Transverse colon (tissue), 4 donors: ENCODE data around the gene VAV2. TPM values are rescaled to one million over a fixed set of nuclear protein-coding genes. Genes with fewer than 3 reads are reported as not detected.

Experiments used
- DNase-seq: peaks from one replicate; pipeline ENCODE4 v3.0.0-alpha.2; 2019
- H3K27ac ChIP-seq, 4 donors: fragments of 200-600 bp; sonication (generic); 2 replicates each; pipeline ENCODE4 v1.5.1; 2016 to 2018; ENCODE audit warnings: inconsistent platforms in 4 of 4
- H3K27me3 ChIP-seq: fragments of 200-600 bp; sonication (generic); 2 replicates; pipeline ENCODE4 v1.5.1; 2017; ENCODE audit warnings: inconsistent platforms
- H3K36me3 ChIP-seq, 4 donors: fragments of 200-600 bp; sonication (generic); 2 replicates each; pipeline ENCODE4 v1.5.1; 2017 to 2019; ENCODE audit warnings: inconsistent platforms in 4 of 4
- H3K4me1 ChIP-seq, 4 donors: fragments of 200-600 bp; sonication (generic); 2 replicates each; pipeline ENCODE4 v1.5.1; 2017 to 2020; ENCODE audit warnings: inconsistent platforms in 4 of 4
- H3K4me3 ChIP-seq, 4 donors: fragments of 200-600 bp; sonication (generic); 1 replicate in 1 of 4; 2 replicates in 3 of 4; pipeline versions ENCODE4 v1.5.1 to v1.6.1; 2017 to 2019; ENCODE audit warnings: inconsistent platforms in 4 of 4
- H3K9me3 ChIP-seq, 2 donors: fragments of 200-600 bp; sonication (generic); 2 replicates each; pipeline ENCODE4 v1.5.1; 2017 to 2019; ENCODE audit warnings: inconsistent platforms in 2 of 2
- EP300 ChIP-seq: sonication (generic); formaldehyde crosslinking; IDR thresholded peaks from one replicate; pipeline ENCODE4 v1.6.1; 2017; ENCODE audit warnings: antibody characterized with exemption, low read depth
- POLR2A ChIP-seq: fragments of 450-650 bp; IDR thresholded peaks from one replicate; pipeline ENCODE4 v1.6.1; 2016; ENCODE audit warnings: antibody characterized with exemption, mild to moderate bottlenecking, moderate library complexity
- POLR2AphosphoS5 ChIP-seq, 3 donors: sonication (generic); formaldehyde crosslinking; IDR thresholded peaks; one replicate each; pipeline ENCODE4 v1.6.1; 2016; ENCODE audit warnings: antibody characterized with exemption in 3 of 3
- WGBS, 2 donors: methylation state at CpG; one replicate each; pipeline ENCODE4 v1.1.5; 2018; ENCODE audit warnings: low coverage in 1 of 2; 5-methylcytosine and 5-hydroxymethylcytosine counted together
- in situ Hi-C, 4 donors: fragments of 200-750 bp; cut with MboI; loops; one replicate each; pipeline versions ENCODE4 v1.15.0 to v1.15.1; 2017; ENCODE audit warnings: low sequenced_read_pairs in 3 of 4, low pct_ligation_motif_present in 1 of 4, low pct_unique_long_range_greater_than_20kb in 1 of 4
- intact Hi-C: fragments of 100-400 bp; cut with DNase I; formaldehyde crosslinking; loops from one replicate; pipeline ENCODE4 v1.15.1; 2023; ENCODE audit warnings: low total_unique reads
- total RNA-seq, 4 donors: library from RNA; depleted of rRNA; stranded (reverse); fragments of >200 nt; gene quantifications; one replicate each; pipeline ENCODE4 v1.1.0, GENCODE V29; 2016
- TF ChIP-seq, protein P1 (sequence below), 5 experiments: fragments of 200-600 bp in 3 of 5; fragments of 450-650 bp in 2 of 5; sonication (generic) in 3 of 5; IDR thresholded peaks; 1 replicate in 2 of 5; 2 replicates in 3 of 5; pipeline ENCODE4 v1.5.1; 2016 to 2017; ENCODE audit warnings: antibody characterized with exemption in 5 of 5, inconsistent platforms in 3 of 5, mild to moderate bottlenecking in 2 of 5, moderate library complexity in 1 of 5

Gene VAV2
- total RNA-seq, 4 donors from 2014 or later = 8.2 to 52.4 (median 24.5) TPM

DNA sequence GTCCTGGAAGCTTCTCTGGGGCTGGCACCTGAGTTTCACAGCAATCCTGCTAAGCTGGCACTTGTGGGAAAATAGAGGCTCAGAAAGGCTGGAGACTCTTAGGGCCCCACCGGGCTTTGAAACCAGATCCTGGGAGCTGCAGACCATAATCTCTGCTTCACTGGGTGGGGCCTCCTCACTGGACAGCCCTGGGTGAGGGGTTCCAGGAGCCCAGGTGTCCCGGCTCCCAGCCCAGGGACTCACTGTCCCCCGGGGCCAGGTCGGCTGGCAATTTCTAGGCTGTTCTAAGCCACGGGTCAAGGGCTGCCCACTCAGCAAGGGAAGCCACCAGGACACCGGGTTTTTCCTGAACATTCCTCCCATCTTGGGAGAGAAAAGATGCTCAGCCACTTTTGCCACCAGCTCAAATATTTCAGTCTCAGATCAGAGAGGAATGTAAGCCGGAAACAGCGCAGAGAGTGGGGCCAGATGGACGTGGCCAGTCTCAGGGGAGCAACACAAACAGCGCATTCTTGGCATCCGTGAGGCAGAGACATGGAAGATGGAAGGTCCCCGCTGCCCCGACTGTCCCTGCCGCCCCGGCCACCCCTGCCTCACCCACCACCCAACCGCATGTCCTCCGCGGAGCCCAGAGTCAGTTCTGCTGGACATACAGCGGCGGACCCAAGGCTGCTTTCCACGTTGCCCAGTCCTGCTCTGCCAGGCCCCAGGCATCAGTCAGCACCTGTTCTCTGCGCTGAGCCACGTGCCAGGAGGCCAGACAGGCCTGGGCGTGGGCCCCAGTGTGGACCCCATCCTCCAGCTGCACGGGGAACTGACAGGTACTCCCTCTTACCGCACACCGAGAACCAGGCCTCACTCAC is 72.6 kb downstream of the VAV2 start:
- in situ Hi-C loops = no loop called here
- TF ChIP-seq, protein P1, sequence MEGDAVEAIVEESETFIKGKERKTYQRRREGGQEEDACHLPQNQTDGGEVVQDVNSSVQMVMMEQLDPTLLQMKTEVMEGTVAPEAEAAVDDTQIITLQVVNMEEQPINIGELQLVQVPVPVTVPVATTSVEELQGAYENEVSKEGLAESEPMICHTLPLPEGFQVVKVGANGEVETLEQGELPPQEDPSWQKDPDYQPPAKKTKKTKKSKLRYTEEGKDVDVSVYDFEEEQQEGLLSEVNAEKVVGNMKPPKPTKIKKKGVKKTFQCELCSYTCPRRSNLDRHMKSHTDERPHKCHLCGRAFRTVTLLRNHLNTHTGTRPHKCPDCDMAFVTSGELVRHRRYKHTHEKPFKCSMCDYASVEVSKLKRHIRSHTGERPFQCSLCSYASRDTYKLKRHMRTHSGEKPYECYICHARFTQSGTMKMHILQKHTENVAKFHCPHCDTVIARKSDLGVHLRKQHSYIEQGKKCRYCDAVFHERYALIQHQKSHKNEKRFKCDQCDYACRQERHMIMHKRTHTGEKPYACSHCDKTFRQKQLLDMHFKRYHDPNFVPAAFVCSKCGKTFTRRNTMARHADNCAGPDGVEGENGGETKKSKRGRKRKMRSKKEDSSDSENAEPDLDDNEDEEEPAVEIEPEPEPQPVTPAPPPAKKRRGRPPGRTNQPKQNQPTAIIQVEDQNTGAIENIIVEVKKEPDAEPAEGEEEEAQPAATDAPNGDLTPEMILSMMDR (IDR thresholded peaks at IDR 0.05) = no peak
- no peak for TF ChIP-seq POLR2A
- no peak for TF ChIP-seq EP300
- TF ChIP-seq POLR2AphosphoS5 (IDR thresholded peaks at IDR 0.05) = no peak
- DNase-seq = no peak
- Histone ChIP-seq H3K27me3 (no peaks in the 10 kb centered on the region), H3K9me3 (no peaks in the 10 kb centered on the region), H3K27ac (no peak overlapping the region), H3K36me3 (no peaks in the 10 kb centered on the region), H3K4me1 (peaks cover 0 to 11% (median 2%) of the 10 kb centered on the region in 4 donors), H3K4me3 (no peak overlapping the region)
- 81 to 100% methylated on average over 3 to 18 of the region's 27 CpGs for WGBS, 2 donors
- intact Hi-C loops = no loop called here

DNA sequence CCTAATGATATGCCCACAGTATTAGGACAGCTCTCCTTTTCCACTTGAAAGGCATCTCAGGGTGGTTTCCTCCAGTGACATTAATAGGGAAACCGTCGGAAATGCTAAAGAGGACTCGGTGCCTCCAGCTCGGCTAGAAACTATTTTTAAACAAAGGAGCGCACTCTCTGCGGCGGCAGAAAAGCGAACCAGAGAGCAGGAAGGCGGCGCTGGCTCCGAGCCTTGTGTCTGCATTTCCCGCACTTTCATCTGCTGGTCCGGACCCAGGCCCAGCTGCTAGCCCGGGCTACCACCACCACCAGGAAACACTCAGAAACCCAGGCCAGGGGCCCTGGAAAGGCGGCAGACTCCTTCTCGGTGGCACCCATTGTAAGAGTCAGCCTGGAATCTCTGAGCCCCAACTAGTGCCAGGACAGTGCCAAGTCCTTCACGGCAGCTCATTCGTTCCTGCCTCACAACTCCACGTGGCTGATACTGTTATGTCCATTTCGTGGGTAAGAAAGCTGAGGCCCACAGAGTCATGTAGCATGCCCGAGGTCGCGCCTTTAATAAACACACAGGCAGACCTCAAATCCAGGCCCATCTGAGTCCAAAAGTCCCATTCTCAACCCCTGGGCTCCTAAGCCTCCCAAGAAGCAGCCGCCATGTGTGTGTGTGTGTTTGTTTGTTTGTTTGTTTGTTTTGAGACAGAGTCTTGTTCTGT is 73.9 kb downstream of the VAV2 start:
- Histone ChIP-seq H3K36me3 (no peaks in the 10 kb centered on the region), H3K4me3 (no peak overlapping the region), H3K27ac (no peak overlapping the region), H3K27me3 (no peaks in the 10 kb centered on the region), H3K9me3 (no peaks in the 10 kb centered on the region), H3K4me1 (peaks cover 0 to 11% (median 2%) of the 10 kb centered on the region in 4 donors)
- 60% methylated on average over 24 of the region's 24 CpGs; no CpG with 5 or more reads in 1 of the 2 donors for WGBS, 2 donors
- TF ChIP-seq EP300 (no peak), POLR2A (no peak), POLR2AphosphoS5 (IDR thresholded peaks at IDR 0.05) (no peak)
- TF ChIP-seq, protein P1 (IDR thresholded peaks at IDR 0.05) = no peak
- in situ Hi-C loops (no loop called here), intact Hi-C loops (no loop called here)
- DNase-seq = no peak

DNA sequence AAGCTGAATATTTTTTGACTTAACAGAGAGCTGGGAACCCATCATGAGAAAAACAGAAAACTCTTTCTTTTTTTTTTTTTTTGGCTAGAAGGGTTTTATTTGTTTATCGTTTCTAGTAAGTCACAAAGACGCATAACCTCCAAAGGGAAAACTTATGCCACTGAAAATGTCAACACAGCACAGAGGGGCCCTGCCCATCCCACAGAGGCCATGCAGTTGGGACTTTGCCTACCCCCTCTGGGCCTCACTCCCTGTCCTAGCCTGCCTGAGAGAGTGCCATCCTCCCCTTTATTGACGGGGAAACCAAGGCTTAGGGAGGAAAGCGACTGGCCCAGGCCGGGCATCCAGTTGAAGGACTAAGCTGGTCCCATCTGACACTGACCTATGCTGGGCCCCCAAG is 74.7 kb downstream of the VAV2 start:
- in situ Hi-C loops (no loop called here), intact Hi-C loops (no loop called here)
- no peak for DNase-seq
- Histone ChIP-seq H3K36me3 (no peaks in the 10 kb centered on the region), H3K9me3 (no peaks in the 10 kb centered on the region), H3K4me1 (peaks cover 0 to 11% (median 2%) of the 10 kb centered on the region in 4 donors), H3K4me3 (no peak overlapping the region), H3K27me3 (no peaks in the 10 kb centered on the region), H3K27ac (no peak overlapping the region)
- WGBS, 2 donors = 79% methylated on average over 4 of the region's 5 CpGs; no CpG with 5 or more reads in 1 of the 2 donors
- TF ChIP-seq, protein P1 (IDR thresholded peaks at IDR 0.05) = no peak
- TF ChIP-seq EP300 (no peak), POLR2A (no peak), POLR2AphosphoS5 (IDR thresholded peaks at IDR 0.05) (no peak)

DNA sequence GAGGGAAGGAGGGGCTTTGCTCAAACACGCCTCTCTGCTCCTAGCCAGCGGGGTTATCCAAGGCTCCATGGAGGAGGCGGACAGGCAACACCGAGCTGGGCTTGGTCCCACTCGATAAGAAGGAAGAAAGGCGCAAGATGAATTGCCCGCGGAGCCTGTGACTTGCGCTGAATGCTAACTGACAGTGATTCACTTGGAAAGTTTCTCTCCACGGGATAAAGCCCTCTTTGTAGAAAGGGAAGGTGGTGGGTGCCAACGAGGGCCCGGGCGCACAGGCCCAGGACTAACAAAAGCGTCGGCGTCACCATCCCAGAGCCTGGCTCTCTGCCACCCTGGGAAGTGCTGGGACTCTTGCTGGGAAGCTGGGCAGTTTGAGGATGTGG is 76.0 kb downstream of the VAV2 start:
- Histone ChIP-seq H3K36me3 (no peaks in the 10 kb centered on the region), H3K27ac (no peak overlapping the region), H3K27me3 (no peaks in the 10 kb centered on the region), H3K4me1 (peaks cover 0 to 11% (median 2%) of the 10 kb centered on the region in 4 donors), H3K9me3 (no peaks in the 10 kb centered on the region), H3K4me3 (no peak overlapping the region)
- no peak for TF ChIP-seq POLR2AphosphoS5 (IDR thresholded peaks at IDR 0.05)
- TF ChIP-seq POLR2A = no peak
- no peak for TF ChIP-seq EP300
- TF ChIP-seq, protein P1 (IDR thresholded peaks at IDR 0.05) = no peak
- no peak for DNase-seq
- 97 to 98% methylated on average over 14 to 15 of the region's 16 CpGs for WGBS, 2 donors
- in situ Hi-C loops = no loop called here
- intact Hi-C loops = no loop called here
